Pons (tissue), 1 donor: ENCODE results near the gene SLC9A8.
"Not testable (repeated sequence)": the region's sequence is repeated elsewhere in the genome, so short reads cannot be mapped to it uniquely, and the experiment has no call there.

Experiments
- DNase-seq: peaks from one replicate; pipeline ENCODE4 v3.0.0-alpha.2; 2016; ENCODE audit warnings: low spot score

The SLC9A8 gene

DNA sequence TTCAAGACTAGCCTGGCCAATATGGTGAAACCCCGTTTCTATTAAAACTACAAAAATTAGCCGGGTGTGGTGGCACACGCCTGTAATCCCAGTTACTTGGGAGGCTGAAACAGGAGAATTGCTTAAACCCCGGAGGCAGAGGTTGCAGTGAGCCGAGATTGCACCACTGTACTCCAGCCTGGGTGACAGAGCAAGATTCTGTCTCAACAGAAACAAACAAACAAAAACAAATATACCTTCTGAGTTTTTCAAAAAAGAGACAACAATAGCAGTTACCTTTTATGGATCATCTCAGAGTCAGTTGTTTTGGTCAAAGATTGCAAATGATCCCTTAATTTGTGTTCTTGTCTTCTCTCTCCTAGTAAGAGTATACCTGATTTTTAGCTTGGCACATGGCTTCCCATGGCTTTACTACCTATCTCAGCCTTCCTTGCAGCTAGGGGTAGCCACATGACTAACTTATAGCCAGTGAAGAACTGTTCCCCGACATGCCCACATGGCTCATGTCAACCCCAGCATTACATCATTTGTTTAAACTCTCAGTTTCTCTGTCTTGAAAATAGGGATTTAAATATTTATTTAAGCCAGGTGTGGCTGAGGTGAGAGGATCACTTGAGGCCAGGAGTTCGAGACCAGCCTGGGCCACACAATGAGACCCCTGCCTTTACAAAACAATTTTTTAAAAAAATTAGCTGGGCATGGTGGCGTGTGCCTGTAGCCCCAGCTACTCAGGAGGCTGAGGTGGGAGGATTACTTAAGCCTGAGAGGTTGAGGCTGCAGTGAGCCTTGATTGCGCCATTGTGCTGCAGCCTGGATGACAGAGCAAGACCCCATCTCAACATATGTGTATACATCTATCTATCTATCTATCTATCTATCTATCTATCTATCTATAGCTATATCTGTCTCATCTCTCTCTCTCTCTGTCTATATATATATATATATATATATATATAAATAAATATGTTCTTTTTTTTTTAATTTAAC lies 25.0 kb upstream of the SLC9A8 start:
- no peak for DNase-seq

DNA sequence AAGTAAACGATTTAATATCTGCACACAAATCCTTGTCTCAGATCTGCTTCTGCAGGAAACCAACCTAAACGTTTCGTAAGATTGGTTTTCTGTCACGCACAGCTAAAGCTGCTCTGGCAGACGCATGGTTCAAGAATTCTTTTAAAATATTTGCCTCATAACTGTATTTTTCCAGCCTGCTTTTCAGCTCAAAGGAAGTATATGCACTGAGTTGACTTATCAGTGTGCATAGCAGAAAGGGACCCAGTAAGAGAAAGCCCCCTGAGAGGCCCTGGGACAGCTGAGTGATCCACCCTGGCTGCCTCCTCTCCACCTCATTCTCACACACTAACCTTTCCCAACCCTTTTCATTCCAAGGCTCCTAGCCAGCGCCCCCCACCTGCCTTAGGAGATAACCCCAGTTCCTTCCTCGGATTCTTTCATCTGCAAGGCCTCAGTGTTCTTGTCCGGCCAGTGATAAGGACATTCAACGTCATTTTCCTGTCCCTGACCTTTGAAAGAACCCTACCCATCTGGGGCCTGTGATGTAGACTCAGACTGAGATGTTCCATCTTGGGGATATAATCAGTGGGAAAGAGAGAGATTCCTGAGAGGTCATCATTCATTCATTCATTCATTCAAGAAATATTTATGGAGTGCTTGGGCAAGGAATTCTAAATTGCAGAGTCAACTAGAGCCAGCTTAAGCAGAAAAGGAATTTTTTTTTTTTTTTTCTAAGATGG lies 22.4 kb upstream of the SLC9A8 start:
- DNase-seq: no peak

DNA sequence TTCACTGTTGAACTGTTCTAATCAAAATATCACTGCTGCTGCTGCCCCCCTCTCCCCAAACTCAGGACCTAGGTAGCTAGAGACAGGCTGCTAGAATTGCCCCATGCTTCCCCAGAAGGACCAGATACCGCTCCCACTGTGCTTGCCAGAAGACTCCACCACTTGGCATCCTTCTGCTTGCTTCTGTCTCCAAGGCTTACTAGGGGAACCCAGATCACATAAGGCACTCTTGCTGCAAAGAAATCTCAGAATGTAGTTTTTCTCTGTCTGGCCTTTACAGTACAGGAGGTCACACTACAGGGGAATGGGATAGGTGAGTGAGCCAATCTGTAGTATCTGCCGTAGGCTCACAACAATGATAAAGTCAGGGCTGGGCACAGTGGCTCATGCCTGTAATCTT lies 21.5 kb upstream of the SLC9A8 start:
- no peak for DNase-seq

DNA sequence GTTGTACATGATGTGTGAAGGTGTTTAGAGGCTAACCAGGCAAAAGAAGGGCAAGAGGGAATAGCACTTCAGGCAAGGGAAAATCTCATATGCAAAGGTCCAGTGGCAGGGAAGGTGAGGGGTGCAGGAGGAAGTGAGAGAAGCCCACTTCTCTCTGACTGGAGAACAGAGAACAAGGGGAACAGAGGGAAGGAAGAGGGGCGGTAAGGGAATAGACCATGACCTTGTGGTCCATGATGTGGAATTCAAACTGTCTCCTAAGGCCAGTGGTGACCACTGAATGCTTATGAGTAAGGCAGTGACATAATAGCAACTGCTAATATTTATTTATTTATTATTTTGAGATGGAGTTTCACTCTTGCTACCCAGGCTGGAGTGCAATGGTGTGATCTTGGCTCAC lies 20.6 kb upstream of the SLC9A8 start:
- DNase-seq: no peak

DNA sequence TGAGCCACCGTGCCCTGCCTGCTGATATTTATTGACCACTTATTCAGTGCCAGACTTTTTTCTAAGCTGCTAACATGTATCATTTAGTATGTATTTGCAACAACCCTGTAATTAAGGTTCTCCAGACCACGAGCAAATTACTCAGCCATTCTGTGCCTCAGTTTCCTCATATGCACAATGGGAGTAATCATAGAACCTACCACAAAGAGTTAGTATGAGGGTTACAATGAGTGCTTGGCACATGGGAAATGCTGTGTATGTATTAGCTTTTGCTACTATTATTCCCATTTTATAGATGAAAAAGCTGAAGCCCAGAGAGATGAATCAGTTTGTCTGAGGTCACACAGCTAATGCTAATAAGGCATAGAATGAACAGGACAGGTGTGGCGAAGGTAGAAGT lies 20.0 kb upstream of the SLC9A8 start:
- no peak for DNase-seq

DNA sequence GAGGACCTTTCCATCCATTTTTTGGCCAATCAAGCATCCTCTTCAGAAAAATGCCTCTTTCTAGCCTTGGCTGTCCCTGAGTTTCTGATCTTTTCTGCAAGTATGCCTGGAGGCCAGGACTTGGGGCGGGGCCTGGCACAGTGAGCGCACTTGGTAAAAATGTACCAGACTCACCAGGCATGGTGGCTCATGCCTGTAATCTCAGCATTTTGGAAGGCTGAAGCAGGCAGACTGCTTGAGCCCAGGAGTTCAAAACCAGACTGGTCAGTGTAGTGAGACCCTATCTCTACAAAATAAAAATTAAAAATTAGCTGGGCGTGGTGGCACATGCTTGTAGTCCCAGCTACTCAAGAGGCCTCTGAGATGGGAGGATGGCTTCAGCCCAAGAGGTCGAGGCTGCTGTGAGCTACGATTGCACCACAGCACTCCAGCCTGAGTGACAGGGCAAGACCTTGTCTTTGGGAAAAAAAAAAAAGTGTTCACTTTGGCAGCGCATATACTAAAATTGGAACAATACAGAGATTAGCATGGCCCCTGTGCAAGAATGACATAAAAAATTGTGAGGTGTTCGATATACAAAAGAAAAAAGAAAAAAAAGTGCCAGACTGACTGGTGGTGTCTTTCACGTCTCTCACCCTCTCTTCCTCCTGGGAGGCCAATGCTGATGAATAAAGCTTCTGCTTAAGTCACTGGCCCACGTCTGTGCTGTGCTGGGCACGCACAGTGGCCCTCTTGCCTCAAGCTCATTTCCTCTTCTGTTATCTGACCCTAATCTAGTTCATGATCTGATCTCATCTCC lies 18.1 kb upstream of the SLC9A8 start:
- no peak for DNase-seq

DNA sequence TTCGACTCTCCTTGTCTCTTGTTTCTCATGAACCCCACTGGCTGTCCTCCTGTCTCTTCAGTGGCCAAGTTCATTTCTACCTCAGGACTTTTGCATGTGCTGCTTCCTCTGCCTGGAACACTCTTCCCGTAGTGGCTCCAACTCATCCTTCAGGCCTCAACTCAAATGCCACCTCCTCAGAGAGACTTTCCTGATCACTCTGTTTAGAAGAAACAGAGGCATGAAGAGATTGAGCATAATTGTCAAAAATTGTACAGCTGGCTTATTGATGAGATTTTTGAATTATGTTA lies 17.5 kb upstream of the SLC9A8 start:
- DNase-seq: no peak

DNA sequence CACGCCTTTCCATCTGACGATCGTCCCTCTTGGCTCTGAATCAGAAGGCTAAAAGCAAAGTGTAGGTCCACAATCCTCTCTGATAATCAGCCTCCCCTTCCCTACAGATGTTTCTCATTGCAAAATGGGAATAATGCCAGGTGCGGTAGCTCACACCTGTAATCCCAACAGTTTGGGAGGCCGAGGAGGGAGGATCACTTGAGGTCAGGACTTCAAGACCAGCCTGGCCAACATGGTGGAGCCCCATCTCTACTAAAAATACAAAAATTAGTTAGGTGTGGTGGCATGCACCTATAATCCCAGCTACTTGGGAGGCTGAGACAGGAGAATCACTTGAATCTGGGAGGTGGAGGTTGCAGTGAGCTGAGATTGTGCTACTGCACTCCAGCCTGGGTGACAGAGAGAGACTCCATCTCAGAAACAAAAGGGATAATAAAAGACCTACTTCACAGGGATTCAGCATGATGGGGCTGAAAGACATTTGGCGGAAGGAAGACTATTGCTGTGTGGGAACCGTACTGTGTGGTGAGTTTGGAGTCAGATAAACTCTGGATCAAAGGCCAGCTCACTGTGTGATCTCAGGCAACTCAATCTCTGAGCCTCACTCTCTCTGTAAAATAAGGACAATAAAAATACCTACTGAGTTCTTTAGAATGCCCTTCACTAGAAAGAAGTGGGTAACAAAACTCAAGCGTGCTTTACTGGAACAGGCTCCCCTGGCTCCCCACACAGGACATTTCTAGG lies 15.9 kb upstream of the SLC9A8 start:
- no peak for DNase-seq

DNA sequence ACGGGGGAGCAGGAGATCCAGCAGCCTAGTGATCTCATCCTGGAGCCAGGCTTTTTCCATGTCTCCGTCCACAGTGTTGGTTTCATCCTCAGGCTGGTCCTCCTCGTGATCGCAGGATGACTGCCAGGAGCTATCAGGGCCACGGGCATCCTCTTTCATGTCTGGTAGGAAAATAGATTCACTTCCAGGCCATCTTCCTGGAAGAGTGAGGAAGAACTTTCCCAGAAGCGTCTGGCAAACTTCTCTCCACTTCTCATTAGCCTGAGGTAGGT lies 15.3 kb upstream of the SLC9A8 start:
- no peak for DNase-seq

DNA sequence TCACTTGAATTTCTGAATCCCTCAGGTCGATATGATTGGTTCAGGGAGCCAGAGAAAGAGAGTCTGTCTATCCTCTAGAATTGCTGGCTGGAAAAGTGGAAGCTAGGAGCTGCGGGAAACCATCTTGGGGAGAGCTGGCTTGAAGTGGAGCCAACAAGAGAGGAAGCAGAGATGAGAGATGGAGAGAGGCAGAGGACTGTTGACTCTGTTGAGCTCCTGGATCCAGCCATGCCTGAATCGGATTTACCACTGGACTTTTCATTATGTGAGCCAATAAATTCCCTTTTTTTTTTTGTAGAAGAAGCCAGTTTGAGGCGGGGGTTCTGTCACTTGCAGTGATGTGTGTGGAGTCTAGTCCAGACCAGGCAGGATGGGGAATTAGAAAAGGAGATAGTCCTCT lies 13.9 kb upstream of the SLC9A8 start:
- no peak for DNase-seq

DNA sequence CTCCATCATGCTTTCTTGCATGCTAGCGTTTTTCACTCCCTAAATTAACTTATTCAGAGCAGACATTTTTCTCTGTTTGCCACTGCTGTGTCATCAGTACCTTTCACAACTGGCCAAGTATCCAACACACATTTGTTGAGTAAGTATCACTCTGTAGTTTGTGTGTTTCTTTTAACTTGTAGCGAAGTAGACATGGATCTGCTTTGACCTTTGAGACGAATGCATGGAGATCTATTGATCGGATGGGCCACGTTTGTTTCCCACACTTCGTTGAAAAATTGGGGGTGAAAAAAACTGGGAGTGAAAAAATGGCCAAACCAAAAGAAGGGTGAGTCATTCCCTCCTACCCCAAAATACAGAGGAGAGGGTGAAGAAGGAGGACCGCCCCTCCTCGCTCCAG lies 12.9 kb upstream of the SLC9A8 start:
- DNase-seq: no peak

DNA sequence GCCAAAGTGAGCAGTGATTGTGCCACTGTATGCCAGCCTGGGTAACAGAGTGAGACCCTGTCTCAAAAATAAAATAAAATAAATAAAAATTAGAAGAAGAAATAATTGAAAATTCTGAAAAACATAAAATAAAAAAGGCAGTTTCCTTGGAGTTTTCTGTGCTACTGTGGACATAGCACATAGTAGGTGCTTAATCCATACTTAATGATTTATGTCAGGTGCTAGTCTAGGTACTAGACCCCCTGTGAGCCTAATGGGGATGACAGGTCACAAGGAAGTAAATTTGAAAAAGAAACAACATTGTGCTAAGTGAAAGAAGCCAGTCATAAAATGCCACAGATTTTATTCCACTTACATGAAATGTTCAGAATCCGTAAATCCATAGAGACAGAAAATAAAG lies 9.2 kb upstream of the SLC9A8 start:
- DNase-seq: no peak

DNA sequence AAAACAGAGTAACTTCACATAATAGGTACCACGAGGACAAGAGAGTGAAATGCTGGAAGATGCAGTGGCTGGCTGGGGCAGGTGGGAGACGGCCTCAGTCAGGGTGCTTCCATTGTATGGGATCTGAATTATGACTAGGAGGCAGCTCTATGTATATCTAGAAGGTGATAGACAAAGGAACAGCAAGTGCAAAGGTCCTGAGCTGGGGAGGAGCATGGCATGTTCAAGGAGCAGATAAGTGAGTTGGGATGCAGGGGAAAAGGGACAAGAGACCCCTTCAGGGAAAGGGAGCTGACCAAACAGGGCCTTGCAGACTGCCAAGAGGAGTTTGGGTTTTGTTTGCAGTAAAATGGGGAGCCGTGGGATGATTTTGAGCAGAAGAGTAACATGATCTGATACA lies 8.3 kb upstream of the SLC9A8 start:
- DNase-seq: no peak

DNA sequence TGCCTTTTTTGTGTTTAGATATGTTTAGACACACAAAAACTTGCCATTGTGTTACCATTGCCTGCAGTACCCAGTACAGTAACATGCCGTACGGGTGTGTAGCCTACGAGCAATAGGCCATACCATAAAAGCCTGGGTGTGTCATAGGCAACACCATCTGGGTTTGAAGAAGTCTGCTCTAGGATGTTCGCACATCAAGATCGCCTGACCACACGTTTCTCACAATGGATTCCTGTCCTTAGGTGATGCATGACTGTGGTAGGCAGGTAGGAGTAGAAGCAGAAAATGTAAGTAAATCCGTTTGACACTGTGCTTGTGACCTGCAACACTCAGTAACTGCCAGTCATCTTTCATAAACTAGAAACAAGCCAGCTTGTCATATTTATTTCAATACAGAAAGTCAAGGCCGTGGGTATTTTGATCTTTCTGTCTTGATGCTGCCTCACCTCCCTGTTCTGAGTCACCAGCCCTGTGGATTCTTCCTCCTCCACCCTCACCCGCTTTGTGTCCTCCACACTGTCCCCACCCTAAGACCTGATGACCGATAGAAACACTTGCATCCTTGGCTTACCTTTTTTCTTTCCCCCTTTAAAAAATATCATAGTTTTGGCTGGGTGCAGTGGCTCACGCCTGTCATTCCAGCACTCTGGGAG lies 7.3 kb upstream of the SLC9A8 start:
- not testable (repeated sequence) for DNase-seq

DNA sequence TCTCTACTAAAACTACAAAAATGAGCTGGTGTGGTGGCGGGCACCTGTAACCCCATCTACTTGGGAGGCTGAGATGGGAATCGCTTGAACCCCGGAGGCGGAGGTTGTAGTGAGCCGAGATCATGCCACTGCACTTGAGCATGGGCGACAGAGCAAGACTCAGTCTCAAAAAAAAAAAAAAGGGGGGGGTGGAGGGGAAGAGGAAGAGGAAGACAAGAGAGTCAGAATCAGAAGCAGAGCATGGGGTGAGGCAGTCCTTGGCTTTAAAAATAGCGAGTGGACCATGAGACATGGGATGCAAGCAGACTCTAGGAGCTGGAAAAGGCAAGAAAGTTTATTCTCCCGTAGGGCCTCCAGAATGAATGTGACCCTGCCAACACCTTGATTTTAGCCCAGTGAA lies 3.9 kb upstream of the SLC9A8 start:
- no peak for DNase-seq

DNA sequence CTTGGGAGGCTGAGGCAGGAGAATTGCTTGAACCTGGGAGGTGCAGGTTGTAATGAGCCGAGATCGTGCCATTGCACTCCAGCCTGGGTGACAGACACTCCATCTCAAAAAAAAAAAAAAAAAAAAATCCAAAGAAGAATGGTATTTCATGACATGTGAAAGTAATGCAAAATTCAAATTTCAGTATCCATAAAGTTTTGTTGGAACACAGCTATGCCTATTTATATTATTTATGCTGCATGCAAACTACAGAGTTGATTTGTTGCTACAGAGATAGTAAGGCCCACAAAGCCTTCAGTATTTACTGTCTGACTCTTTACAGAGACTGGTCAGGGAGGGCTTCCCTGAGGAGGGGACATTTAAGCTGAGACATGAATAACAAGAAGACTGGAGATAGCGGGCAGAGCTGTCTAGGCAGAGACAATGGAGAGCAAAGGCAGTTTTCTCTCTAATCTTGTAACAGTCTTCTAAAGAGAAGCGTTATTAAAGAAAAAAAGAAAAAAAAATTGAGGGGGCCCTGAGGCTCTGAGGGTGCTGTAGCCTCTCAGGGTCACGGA lies 2.7 kb upstream of the SLC9A8 start:
- DNase-seq: no peak

DNA sequence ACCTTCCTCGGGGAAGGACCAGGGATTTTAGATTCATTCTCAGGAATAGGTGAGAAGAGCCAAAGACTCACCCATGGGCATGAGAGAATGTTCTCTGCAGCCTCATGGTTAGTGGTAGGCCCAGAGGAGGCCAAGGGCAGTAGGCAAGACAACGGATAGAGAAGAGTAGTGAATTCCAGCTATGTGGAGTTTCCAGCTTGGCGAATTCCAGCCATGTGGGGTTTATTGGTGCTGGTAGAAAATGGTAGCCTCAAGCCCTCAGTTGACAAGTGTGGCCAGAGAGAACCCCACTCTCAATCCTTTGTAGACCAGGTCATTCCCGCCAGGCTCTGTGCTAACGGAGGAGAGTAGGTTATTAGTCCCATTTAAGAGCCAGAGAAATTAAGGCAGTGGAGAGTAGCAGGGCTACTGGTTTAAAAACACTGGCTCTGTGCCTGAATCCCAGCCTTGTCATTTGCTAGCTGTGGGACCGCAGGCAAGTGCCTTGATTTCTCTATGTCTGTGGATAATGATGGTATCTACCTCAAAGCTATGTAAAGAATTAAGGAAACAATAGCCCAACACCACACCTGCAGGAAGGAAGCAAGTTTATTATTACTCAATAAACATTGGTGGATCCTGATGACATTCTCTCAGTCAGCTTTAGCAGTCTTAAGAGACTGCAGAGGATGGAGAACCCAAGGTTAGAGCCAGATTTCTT lies 2.0 kb upstream of the SLC9A8 start:
- DNase-seq: no peak

DNA sequence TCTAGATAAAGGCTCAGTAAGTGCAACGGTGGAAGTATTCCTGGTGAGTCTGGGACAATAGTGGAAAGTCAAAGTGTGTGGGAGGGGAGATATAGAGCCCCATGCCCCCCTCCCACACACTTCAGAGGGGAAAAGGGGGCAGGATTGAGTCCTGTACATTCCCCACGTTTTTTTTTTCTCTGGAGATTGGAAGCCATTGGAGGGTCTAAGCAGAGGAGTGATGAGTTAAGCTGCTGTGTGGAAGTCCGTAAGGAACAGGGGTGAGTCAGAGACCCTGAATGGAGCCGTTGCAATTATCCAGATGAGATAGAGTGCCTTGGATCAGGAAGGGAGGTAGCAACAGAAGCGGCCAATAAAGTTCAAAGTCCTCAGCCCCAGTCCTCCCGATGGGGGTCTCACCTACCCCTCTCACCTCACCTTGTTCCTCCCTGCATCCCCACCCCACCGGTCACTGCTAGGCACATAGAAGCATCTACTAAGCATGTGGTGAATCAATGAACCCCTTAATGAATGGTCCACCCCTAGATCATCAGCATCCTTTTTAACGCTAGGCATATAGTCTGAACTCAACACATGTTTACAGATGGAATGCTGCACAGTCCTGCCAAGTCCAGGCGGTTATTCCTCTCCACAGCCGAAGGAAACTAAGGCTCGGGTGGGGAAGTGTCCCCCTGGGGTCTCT lies 662 bp upstream of the SLC9A8 start:
- DNase-seq: no peak

DNA sequence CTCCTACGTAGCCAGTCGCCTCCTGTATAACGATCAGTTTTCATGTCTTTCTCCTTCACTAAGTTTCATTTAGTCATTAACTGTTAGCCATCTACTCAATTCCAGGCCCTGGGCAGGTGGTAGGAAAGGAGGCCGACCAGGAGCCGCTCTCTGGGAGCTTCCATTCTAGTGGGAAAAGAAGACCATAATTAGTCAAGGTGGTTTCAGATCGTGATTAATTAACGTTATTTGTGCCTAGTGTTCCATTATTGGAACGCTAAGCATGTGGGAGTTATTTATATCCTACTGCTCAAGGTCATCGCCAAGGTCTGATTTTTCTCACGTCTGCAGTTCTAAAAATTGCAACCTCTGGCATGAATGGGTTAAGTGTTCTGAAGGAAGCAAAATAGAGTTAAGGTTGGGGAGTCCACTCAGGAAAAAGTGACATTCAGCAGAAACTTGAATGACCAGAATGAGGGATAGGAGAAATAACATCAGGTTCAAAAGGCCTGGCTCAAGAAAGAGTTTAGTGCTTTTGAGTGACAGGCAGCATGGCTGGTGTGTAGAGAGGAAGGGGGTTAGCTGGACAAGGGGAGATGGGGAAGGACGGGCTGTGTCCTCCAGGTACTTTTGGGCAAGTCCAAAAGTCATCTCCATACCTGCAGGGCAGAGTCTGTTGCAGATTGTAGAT lies 812 bp downstream of the SLC9A8 start:
- no peak for DNase-seq
